PC-3 (cell line): ENCODE results near the gene REEP3.

Source experiments
- EZH2 ChIP-seq: fragments of 300-600 bp; sonication (generic); IDR thresholded peaks from one replicate; pipeline ENCODE4 v1.6.1; 2017; ENCODE audit warnings: antibody characterized with exemption, mild to moderate bottlenecking, low read length; ENCODE audit not compliant: unreplicated experiment
- EZH2phosphoT487 ChIP-seq: fragments of 300-600 bp; sonication (generic); IDR thresholded peaks from 2 replicates; pipeline ENCODE4 v1.6.1; 2018; ENCODE audit warnings: mild to moderate bottlenecking, antibody characterized with exemption, low read length, borderline replicate concordance
- TF ChIP-seq, protein P1 (sequence below): fragments of 300-600 bp; sonication (generic); conservative IDR thresholded peaks from 2 replicates; pipeline ENCODE4 v1.5.1; 2017; ENCODE audit warnings: antibody characterized with exemption, low read depth, mild to moderate bottlenecking, low read length

GRCh38 chr10:63562391-63562790, 41.2 kb downstream of the REEP3 start:
- TF ChIP-seq, protein P1, sequence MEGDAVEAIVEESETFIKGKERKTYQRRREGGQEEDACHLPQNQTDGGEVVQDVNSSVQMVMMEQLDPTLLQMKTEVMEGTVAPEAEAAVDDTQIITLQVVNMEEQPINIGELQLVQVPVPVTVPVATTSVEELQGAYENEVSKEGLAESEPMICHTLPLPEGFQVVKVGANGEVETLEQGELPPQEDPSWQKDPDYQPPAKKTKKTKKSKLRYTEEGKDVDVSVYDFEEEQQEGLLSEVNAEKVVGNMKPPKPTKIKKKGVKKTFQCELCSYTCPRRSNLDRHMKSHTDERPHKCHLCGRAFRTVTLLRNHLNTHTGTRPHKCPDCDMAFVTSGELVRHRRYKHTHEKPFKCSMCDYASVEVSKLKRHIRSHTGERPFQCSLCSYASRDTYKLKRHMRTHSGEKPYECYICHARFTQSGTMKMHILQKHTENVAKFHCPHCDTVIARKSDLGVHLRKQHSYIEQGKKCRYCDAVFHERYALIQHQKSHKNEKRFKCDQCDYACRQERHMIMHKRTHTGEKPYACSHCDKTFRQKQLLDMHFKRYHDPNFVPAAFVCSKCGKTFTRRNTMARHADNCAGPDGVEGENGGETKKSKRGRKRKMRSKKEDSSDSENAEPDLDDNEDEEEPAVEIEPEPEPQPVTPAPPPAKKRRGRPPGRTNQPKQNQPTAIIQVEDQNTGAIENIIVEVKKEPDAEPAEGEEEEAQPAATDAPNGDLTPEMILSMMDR = no peak
- TF ChIP-seq EZH2phosphoT487 = no peak
- TF ChIP-seq EZH2 = no peak
